ENCODE measurements around the gene CAB39. TPM values are rescaled to one million over a fixed set of nuclear protein-coding genes. Genes with fewer than 3 reads are reported as not detected.
"Not testable (repeated sequence)": the region's sequence is repeated elsewhere in the genome, so short reads cannot be mapped to it uniquely, and the experiment has no call there.

The CAB39 gene
- total and polyA plus RNA-seq, 4 donors = 19.4 to 123 (median 57.1) TPM

GRCh38 chr2:230722207-230722885, 9.7 kb downstream of the CAB39 start:
- peaks cover 0 to 19% (median 3%) of the 10 kb centered on the region in 5 donors for H3K4me1 ChIP-seq (ENCODE audit: control insufficient read depth in 5 of 5, insufficient read depth in 5 of 5, low read length in 5 of 5)
- H3K4me3 ChIP-seq = no peak overlapping the region
- WGBS, 2 donors = 86 to 87% methylated on average over 4 of the region's 4 CpGs
- H3K9me3 ChIP-seq (ENCODE audit: control insufficient read depth in 4 of 4, insufficient read depth in 3 of 4, low read length in 3 of 4) = no peaks in the 10 kb centered on the region
- DNase-seq (no peak), ATAC-seq (ENCODE audit: insufficient read depth, low FRiP score) (no peak)
- no peak overlapping the region for H3K9ac ChIP-seq (ENCODE audit: insufficient read depth in 1 of 2, low read length in 2 of 2)
- no peak for TF ChIP-seq CTCF (IDR thresholded peaks at IDR 0.05; ENCODE audit: control extremely low read depth, extremely low read depth)
- H3K36me3 ChIP-seq (ENCODE audit: control insufficient read depth in 4 of 4, insufficient read depth in 4 of 4, low read length in 4 of 4) = peaks cover 0 to 3% (median 2%) of the 10 kb centered on the region in 4 donors
- no peak overlapping the region for H3K27ac ChIP-seq (ENCODE audit: low read depth in 1 of 2, low read length in 1 of 2)
- H3K27me3 ChIP-seq (ENCODE audit: control insufficient read depth in 3 of 3, insufficient read depth in 3 of 3, low read length in 2 of 3) = no peaks in the 10 kb centered on the region

GRCh38 chr2:230723363-230723762, 10.7 kb downstream of the CAB39 start:
- ATAC-seq (ENCODE audit: insufficient read depth, low FRiP score) = no peak
- H3K27me3 ChIP-seq (ENCODE audit: control insufficient read depth in 3 of 3, insufficient read depth in 3 of 3, low read length in 2 of 3) = no peaks in the 10 kb centered on the region
- H3K27ac ChIP-seq (ENCODE audit: low read depth in 1 of 2, low read length in 1 of 2) = peak overlapping the region in 1 of 2 donors; percentile 1
- TF ChIP-seq CTCF (IDR thresholded peaks at IDR 0.05; ENCODE audit: control extremely low read depth, extremely low read depth) = no peak
- no peak overlapping the region for H3K9ac ChIP-seq (ENCODE audit: insufficient read depth in 1 of 2, low read length in 2 of 2)
- peaks cover 0 to 15% (median 3%) of the 10 kb centered on the region in 5 donors for H3K4me1 ChIP-seq (ENCODE audit: control insufficient read depth in 5 of 5, insufficient read depth in 5 of 5, low read length in 5 of 5)
- H3K9me3 ChIP-seq (ENCODE audit: control insufficient read depth in 4 of 4, insufficient read depth in 3 of 4, low read length in 3 of 4) = no peaks in the 10 kb centered on the region
- no peak for DNase-seq
- peaks cover 0 to 3% (median 2%) of the 10 kb centered on the region in 4 donors for H3K36me3 ChIP-seq (ENCODE audit: control insufficient read depth in 4 of 4, insufficient read depth in 4 of 4, low read length in 4 of 4)
- 37 to 52% methylated on average over 2 of the region's 2 CpGs for WGBS, 2 donors
- H3K4me3 ChIP-seq = no peak overlapping the region

- H3K27me3 ChIP-seq (ENCODE audit: control insufficient read depth in 3 of 3, insufficient read depth in 3 of 3, low read length in 2 of 3); H3K9ac ChIP-seq (ENCODE audit: insufficient read depth in 1 of 2, low read length in 2 of 2); H3K27ac ChIP-seq (ENCODE audit: low read depth in 1 of 2, low read length in 1 of 2); H3K9me3 ChIP-seq (ENCODE audit: control insufficient read depth in 4 of 4, insufficient read depth in 3 of 4, low read length in 3 of 4); ATAC-seq (ENCODE audit: insufficient read depth, low FRiP score); H3K4me3 ChIP-seq; DNase-seq; H3K36me3 ChIP-seq (ENCODE audit: control insufficient read depth in 4 of 4, insufficient read depth in 4 of 4, low read length in 4 of 4): not testable (repeated sequence)
- H3K4me1 ChIP-seq (ENCODE audit: control insufficient read depth in 5 of 5, insufficient read depth in 5 of 5, low read length in 5 of 5) = peaks cover 0 to 12% (median 3%) of the 10 kb centered on the region in 5 donors
- 96 to 97% methylated on average over 14 of the region's 14 CpGs for WGBS, 2 donors
These were observed 12.3 kb downstream of the CAB39 start for GRCh38 chr2:230724957-230725356.

GRCh38 chr2:230731512-230731911, 18.9 kb downstream of the CAB39 start:
- no peak overlapping the region for H3K27ac ChIP-seq (ENCODE audit: low read depth in 1 of 2, low read length in 1 of 2)
- no peaks in the 10 kb centered on the region for H3K9me3 ChIP-seq (ENCODE audit: control insufficient read depth in 4 of 4, insufficient read depth in 3 of 4, low read length in 3 of 4)
- no peaks in the 10 kb centered on the region for H3K27me3 ChIP-seq (ENCODE audit: control insufficient read depth in 3 of 3, insufficient read depth in 3 of 3, low read length in 2 of 3)
- 94 to 97% methylated on average over 6 of the region's 6 CpGs for WGBS, 2 donors
- DNase-seq (no peak), ATAC-seq (ENCODE audit: insufficient read depth, low FRiP score) (no peak)
- H3K36me3 ChIP-seq (ENCODE audit: control insufficient read depth in 4 of 4, insufficient read depth in 4 of 4, low read length in 4 of 4) = no peaks in the 10 kb centered on the region
- no peak for TF ChIP-seq CTCF (IDR thresholded peaks at IDR 0.05; ENCODE audit: control extremely low read depth, extremely low read depth)
- no peak overlapping the region for H3K4me3 ChIP-seq
- H3K9ac ChIP-seq (ENCODE audit: insufficient read depth in 1 of 2, low read length in 2 of 2) = no peak overlapping the region
- H3K4me1 ChIP-seq (ENCODE audit: control insufficient read depth in 5 of 5, insufficient read depth in 5 of 5, low read length in 5 of 5) = peaks cover 5 to 20% (median 10%) of the 10 kb centered on the region in 5 donors

Measured in lung (tissue), 12 donors.